Measurements from ENCODE around the gene ASTN2.
"Not testable (repeated sequence)": the region's sequence is repeated elsewhere in the genome, so short reads cannot be mapped to it uniquely, and the experiment has no call there.

The ASTN2 gene

DNA sequence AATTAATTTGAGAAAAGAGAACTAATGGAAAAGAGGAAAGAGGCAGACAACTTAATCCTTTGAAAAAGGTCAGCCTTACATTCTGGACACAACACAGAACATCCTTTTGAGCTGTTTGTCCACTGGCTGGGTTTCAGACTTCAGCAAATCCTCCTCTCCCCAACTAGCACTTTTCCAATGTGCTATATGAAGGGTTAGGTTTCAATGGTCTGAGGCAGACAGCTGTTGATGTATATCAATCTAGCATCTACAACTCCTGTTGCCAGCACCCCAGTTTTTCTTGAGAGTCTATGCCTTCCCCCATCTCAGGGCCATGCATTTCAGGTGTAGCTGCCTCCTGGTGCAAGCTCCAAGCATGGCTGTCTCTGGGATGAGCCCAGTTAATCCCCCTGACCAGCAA, 553.5 kb downstream of the ASTN2 start:
- DNase-seq (ENCODE audit: low read depth) = no peak

DNA sequence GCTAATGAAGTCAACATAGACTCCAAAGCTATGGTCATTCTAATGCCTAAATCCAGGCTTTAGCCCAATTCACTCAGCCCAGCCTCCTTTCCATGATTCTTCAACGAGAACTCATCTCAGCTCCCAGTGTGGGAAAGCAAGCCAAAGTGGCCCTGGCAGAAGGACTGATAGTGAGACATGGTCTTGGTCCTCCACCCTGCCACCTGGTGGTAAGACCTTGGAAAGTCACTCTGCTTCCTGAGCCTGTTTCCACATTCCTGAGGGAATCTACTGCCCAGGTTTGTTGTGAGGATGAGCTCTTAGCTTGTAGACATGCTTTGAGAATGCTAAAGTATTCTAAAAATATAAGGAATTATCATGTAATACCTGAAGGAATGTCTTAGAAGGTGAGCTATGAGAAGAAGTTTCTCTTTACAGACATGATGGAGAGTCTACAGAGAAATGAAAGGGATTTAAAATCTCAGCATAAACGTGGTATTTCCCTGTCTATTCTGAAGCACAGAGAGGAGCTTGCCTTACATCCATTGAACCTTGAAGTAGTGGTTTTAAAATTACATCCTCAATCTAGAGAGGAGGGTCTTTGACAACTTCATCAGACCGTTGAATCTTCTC, 554.2 kb downstream of the ASTN2 start:
- DNase-seq (ENCODE audit: low read depth) = no peak

DNA sequence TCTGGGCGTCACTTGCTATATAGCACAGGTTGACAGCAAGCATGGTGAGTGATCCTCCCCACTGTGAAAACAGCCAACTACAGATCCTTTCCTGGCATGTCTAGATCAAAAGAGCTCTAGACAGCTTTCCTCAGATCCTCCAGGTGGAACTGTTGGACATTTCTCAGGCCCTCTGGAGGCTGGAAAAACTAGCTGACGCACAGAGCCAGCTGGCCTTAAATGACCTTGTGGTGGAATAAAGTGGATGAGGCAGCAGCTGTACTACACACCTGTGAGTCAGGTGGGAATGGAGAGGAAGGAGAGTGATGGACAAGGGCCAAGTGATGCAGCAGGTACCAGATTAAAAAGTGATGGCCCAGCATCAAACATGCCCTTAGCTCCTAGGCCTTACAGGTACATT, 555.1 kb downstream of the ASTN2 start:
- no peak for DNase-seq (ENCODE audit: low read depth)

DNA sequence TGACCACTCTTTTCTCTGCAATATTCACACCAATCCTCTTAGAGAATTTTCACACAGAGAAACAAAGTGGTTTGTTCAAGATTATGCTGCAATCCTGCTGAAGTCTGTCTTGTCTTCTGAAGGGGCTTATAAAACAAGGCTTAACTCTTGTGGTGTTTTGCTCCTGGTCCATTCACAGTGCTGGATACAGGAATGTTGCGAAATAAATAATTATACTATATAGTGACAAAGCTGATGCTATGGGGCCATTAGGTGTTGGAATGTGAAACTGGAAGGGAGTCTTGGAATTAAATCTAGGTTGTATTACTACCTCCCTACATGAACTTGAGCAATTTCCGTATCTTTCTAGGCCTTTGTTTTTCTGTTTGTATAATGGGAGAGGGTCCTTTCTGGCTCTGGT, 557.5 kb downstream of the ASTN2 start:
- no peak for DNase-seq (ENCODE audit: low read depth)

DNA sequence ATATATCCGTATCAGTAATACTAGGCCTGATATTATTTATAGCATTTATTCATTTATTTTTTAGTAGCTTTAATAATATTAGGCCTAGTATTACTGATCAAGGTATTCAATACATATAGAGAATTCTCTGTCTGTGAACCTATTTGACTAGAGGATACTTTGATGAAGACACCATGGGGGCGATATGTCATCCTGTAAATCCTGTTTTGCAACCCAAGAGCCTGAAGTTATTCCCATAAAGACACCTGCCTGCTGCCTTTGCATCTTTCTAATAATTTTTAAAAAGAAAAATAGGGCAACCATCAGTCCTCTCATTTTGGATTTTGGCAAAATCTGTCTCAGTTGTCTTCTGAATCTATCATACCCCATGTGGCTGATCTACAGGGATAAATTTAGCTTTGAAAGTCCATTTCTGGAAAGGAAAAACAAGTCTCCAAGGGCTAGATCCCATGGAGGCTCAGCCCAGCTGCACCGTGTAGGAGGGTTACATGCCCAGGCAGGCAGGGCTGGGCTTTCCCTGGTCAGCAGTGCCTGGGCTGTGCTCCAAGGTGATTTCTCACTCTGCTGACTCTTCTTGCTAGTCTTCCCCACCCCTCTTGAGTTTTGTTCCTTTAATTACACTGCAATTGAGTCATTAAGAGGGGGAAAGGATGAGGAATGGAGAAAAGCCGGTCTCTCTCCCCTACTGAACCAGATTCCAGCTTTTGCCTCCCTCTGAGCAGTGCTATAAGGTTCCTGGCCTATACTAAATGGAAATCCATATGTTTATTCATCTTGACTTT, 558.8 kb downstream of the ASTN2 start:
- no peak for DNase-seq (ENCODE audit: low read depth)

DNA sequence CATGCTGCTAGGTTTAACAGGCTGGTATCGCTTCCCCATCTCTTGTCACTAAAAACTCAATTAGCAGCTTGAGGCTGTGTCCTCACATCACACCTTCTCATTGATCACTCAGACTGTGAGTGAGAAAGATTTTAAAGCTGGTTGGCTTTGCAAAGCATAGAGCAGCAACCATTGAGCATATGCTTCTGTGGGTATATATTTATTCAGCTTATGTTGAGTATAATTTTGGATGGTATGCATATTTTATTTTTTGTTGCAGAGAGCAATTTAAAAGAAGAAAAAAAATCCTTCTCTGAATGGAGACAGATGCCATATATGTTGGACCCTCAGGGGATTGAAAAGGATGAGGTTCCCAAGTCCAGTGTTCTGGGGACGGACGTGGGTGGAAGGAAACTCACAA, 565.1 kb downstream of the ASTN2 start:
- no peak for DNase-seq (ENCODE audit: low read depth)

DNA sequence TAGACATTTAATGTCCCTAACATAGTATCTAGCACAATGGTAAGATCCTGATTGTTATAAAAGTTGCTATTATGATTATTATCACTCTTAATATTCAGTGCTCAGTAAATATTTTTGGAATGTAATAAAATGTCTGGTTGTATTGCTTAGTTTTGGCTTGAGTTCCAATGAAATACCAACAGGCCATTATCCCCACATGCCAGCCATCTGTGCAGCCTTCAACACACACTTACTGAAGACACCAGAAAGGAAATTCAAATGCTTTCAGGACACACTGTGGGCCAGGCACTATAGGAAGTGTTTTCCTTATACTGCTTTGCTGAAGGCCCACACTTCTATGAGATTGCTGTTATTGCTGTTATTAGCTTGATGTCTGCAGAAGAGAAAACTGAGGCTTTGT, 570.2 kb downstream of the ASTN2 start:
- no peak for DNase-seq (ENCODE audit: low read depth)

DNA sequence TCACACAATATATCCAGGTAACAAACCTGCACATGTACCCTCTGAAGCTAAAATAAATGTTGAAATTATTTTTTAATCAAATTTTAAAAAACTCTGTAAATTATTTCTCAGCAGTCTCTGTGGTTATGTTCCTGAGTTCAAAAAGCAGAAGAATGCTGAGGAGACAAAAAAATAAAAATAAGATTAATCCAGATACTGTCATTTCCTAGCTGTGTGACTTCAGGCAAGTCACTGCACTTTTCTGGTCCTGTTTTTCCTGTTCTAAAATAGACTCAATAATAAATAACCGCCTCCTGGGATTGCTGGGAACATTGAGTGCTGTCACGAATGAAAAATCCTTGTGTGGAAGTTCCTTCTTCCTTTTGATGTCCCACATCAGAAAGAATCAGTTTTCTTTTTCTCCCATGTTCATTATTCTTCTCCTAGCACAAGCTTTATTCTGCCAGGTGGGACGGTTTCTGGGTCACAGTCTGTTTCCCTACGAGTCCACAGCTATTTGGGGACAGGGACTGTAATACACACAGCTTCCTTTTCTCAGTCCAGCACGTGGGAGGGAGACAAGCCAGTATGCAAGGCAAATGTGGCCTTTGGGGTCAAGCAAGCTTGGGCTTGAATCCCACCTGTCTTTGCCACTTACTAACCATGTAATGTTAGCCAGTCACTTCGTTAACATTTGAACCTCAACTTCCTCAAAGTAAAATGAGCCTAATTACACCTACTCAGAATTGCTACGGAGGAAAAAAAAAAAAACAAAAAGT, 570.8 kb downstream of the ASTN2 start:
- no peak for DNase-seq (ENCODE audit: low read depth)

DNA sequence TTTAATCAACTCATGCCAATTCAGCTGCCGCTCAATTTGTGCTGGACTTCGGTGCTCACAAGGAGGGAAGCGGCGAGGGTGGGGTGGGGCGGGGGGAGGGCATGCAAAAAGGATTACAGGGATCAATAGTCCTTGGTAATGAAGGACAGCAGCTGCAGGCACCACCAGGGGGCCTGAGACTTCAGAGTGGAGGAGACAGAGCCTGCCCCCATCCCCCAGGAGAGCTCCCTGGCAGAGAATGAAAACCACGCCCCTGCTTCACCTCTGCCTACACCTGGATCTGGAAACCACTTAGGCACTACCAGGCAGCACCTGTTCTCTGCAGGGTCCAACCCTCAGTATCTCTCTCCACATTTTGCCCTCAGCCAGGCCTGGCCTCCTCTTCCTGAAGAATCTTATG, 572.2 kb downstream of the ASTN2 start:
- no peak for DNase-seq (ENCODE audit: low read depth)

DNA sequence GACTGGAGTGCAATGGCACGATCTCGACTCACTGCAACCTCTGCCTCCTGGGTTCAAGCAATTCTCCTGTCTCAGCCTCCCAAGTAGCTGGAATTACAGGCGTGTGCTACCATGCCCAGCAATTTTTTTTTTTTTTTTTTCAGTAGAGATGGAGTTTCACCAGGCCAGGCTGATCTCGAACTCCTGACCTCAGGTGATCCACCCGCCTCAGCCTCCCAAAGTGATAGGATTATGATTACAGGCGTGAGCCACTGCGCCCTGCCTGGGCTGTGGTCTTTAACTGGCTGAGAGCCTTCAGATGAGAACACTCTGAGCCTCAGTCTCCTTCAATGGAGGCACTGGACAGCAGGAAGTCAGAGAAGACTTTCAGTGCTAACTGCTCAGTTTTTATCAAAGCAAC, 576.4 kb downstream of the ASTN2 start:
- DNase-seq (ENCODE audit: low read depth) = not testable (repeated sequence)

DNA sequence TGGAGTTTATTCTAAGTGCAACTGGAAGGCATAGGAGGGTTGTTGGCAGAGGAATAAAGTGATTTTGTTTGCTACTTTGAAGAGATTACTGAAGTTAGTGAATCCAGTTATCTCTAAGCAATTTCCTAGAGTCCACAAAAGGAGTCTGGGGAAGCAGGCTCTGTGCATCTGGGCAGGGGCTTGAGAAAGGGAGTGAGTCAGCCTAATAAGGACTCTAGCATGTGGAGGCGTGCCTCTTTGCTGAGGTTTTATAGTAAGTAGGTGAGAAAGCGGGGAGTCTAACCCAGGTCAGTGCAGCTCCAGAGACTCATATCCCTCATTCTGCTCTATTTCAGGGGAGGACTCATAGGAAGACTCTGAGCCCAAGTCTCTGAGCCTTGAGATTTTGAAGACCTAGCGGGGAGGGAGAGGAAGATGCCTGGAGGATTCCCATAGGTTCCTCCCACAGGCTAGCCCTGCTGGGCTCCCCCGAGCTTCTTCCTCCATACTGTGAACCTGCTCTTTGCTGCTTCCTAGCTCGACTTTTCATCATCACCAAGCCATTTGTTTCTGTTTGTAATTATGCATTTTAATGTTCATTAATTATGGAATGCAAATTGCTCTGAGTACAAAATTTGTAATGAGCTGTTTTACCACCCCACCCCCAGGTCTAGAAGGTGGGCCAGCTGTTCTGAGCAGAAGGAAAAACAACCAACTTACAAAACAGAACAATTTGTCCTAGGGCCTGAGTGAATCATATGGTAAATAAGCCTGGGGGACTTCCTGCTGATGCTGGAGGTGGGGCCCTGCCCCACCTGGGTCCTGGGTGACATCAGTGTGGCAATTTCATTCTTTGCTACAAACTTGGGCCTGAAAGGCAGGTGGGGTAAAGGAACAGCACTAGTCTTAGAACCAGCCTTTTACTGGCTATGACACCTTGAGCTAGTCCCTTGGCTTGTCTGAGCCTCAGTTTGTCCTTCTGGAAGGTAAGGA, 577.6 kb downstream of the ASTN2 start:
- no peak for DNase-seq (ENCODE audit: low read depth)

DNA sequence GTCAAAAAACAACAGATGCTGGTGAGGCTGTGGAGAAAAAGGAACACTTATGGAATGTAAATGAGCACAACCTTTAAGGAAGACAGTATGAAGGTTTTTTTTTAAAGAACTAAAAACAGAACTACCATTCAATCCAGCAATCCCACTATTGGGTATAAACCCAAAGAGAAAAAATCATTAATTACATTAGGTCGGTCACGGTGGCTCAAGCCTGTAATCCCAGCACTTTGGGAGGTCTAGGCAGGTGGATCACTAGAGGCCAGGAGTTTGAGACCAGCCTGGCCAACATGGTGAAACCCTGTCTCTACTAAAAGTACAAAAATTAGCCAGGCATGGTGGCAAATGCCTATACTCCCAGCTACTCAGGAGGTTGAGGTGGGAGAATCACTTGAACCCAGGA, 584.5 kb downstream of the ASTN2 start:
- not testable (repeated sequence) for DNase-seq (ENCODE audit: low read depth)

DNA sequence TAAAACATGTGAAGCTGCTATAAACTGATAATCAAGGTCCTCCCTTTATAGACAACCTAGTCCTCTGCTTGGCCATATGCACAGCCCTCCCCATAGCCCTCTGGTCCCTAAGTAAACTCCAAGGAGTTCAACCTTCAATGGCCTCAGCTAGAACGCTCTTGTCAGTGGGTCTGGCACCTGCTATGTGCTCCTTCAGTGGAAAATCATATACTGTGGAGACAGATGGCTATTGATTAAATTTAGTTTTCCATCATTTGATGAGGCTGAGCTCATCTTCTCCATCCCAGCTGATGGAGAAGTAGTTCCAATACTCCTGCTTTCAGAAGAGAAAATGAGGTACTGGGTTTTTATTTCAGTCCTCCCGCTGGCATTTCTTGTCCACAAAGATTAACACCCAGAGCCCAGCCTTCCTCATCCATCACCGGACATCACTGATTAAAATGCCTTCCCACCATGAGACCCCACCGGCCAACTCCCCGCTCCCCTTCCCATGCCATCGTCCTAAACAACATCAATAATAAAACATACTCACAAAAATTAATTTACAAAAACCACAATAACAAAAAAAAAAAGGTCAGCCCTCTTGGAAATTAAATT, 593.1 kb downstream of the ASTN2 start:
- DNase-seq (ENCODE audit: low read depth) = no peak

DNA sequence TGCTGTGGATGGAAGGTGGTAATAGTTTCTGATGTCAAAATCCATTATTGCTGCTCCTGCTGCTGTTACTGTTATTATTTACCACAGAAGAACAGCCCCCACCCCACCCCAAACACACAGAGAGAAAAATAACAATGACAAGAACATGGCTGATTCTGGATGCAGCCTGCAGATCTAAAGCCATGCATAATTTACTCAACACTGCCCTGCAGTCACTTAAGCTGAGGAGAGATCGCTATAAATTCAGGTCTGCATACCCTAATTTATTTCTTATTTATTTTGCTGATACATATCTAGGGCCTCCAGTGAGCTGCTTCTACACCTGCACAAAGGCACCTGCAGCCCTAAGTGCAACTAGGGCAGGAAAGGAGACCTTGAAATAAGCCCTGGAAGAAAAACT, 595.7 kb downstream of the ASTN2 start:
- DNase-seq (ENCODE audit: low read depth) = no peak

DNA sequence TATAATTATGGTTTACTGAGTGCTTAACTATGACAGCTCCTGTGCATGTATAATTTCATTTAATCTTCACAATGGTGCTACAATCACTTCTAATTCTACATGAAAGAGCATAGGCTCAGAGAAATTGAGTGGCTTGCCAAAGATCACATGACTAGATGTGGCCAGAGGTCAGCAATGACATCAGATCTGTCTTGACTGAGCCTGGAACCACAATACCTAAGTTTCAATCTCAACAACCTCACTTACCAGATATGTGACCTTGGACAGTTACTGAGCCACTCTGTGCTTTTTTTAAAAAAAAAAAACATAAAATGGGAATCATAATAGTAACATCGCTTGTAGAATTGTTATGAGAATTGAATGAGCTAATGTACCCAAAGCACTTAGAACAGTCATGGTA, 597.1 kb downstream of the ASTN2 start:
- DNase-seq (ENCODE audit: low read depth) = no peak

DNA sequence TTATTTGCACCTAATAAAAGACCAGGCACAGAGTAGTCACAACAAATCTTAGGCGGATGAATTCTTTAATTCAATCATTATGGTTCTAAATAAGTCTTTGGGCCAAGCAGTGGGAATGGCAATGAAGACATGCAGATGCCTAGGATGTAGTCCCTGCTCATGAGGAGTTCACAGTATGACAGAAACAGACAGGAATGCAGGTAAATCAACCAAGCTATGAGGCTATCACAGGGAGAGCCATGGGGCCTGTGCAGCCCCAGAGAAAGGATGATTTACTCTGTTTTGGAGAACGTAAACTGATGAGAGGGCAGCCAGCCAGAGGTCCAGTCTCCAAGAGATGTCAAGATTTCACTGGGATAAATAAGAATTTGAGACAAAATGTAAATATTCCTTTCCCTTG, 598.4 kb downstream of the ASTN2 start:
- DNase-seq (ENCODE audit: low read depth) = no peak

DNA sequence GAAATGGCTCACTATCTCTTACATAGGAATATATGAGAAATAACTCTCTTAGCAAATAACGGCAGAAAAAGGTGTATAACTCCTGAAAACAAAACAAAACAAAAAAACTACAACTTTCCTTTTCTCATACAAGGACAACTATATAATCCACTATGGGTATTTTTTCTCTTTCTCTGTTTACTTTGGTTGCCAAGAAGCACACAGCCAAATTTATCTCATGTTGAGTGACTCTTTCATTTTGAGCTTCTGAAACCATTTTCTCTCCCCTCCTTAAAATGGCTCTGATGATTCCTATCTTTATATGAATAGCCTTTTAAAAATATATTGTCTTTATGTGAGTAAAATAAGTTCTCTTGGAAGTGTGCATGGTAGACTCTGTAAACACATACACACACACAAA, 599.0 kb downstream of the ASTN2 start:
- no peak for DNase-seq (ENCODE audit: low read depth)

DNA sequence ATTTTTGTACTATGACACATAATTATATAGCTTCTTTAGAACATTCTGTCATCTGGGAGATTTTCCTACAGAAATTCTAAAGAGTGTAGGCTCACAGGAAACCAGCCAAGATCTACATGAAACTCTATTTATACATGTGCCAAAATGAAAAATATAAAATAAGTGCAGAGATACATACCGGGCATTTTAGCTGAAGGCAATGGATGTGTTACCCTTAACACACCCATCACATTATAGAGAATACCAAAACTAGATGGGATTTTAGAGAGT, 601.9 kb downstream of the ASTN2 start:
- no peak for DNase-seq (ENCODE audit: low read depth)

DNA sequence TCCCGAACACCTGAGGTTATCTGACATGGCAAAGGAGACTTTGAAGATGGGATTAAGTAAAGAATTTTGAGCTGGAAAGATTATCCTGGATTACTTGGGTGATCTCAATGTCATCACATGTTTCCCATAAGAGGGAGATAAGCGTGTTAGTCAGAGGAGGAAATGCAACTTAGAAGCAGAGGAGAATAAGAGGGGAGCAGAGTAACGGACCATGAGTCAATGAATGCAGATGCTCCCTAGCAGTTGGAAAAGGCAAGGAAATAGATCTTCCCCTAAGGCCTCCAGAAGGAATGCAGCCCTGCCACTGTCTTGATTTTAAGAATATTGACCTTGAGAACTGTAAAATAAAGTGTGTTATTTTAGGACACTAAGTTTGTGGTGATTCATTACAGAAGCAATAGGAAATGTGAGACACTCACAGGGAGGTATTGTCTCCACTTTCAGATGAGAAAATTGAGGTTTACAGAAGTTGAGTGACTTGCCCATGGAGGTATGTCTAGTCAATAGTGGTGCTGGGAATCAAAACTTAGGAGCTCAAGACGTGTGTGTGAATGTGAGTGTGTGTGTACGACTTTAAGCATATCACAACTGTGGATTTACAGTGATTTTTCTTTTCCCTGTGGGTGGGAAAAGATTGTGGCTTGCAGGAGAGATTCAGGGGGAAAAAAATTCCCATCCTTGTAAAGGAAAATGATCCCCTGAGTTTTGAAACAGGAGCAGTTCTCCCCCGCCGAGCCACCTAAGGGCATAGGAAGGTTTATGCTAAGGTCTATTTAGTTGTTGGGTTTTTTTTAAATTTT, 602.4 kb downstream of the ASTN2 start:
- DNase-seq (ENCODE audit: low read depth) = no peak

DNA sequence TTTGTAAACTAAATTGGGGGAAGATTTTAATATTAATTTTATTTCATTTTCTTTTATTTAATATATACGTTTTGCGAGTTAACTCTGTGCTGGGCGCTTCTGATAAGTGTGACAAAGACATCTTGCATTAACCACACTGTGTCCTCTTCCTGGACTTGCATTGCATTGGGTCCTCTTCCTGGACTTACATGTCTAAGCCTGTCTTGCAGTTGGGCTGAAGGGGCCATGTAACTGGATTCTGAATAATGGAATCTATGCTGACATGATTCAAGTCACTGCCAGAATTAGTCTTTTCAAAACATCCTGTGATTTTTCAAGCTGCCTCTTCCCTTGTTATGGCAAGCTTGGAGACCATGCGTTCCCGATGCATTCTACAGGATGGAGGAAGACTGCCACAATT, 605.2 kb downstream of the ASTN2 start:
- DNase-seq (ENCODE audit: low read depth) = no peak

DNA sequence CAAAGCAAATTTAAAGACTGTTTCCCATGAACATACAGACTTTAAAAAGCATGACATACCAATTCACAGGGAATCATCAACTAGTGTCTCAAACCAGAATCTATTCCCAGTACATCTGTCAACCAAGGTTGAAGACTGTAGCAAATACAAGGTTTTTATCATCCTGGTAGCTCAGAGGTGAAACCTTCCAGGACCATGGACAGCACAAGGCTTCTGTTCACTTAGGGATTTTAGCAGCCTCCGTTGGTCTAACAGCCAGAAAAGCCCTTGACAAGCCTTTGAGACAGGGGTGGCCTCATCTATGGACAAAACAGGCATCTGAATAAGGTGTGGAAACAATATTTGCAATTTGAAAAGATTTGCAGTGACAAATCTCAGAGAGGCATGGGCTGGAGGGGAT, 608.8 kb downstream of the ASTN2 start:
- no peak for DNase-seq (ENCODE audit: low read depth)

Measured in activated T-helper 1 cell treated with Interleukin-2 at 50 U/mL for 16 hours (primary cell).